ENCODE data around the gene RUBCN.

DNA sequence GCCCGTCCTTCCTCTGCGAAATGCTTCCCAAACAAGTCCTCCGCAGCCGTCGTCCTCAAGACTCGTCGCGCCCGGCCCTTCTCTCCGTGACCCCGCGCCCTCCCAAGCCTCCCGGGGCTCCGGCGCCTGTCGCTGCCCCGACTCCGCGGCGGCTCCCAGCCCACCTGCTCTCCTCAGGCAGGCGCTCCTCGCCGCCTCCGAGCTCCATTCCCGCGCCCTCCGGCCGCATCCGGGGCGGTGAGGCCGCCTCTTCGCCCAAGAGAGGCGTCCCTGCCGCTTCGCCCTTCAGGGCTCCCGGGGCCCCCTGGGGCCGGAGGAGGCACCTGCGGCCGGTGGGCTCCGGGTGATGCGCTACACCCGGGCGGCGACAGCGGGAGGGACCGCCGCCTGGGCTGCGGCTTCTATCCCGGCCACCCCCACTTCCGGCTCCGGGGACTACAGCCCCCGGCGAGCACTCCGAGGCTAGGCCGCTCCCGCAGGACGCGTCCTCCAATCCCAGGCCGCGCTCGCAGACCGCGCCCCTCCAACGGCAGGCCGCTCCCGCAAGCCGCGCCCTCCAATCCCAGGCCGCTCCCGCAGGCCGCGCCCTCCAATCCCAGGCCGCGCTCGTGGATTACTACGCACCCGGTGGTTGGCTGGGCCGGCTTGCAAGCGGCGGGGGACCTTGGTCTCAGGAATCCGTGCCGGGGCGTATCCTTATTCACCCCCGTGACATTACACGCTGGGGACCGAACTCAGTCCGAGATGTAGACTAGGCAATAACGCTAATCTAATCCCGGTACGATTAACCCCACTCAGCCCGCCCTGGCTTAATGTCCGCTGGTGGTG lies at the start of gene RUBCN:
- no peak for TF ChIP-seq CTCF (conservative IDR thresholded peaks at IDR 0.05; ENCODE audit: low read length)
- no peak for TF ChIP-seq EZH2phosphoT487 (IDR thresholded peaks at IDR 0.05; ENCODE audit: borderline replicate concordance, low read depth, low read length)
